Gastrocnemius medialis (tissue), 4 donors: ENCODE data around the gene SLC2A3. TPM values are rescaled to one million over a fixed set of nuclear protein-coding genes. Genes with fewer than 3 reads are reported as not detected.
A peak's percentile ranks its signal among the peaks of the same experiment; 100 is the strongest.
"Not testable (repeated sequence)": the region's sequence is repeated elsewhere in the genome, so short reads cannot be mapped to it uniquely, and the experiment has no call there.

Experiments used
- ATAC-seq, 2 donors: fragments of 150-250 bp; one replicate each; pipeline ENCODE4 v1.9.1; 2016
- DNase-seq, 2 donors: peaks; one replicate each; pipeline ENCODE4 v3.0.0-alpha.2; 2019
- H3K27ac ChIP-seq, 4 donors: fragments of 200-600 bp; sonication (generic); 1 replicate in 1 of 4; 2 replicates in 3 of 4; pipeline ENCODE4 v1.5.1; 2016 to 2018; ENCODE audit warnings: mild to moderate bottlenecking in 2 of 4, moderate library complexity in 1 of 4
- H3K27me3 ChIP-seq, 3 donors: fragments of 200-600 bp; sonication (generic) in 2 of 3; 1 replicate in 1 of 3; 2 replicates in 2 of 3; pipeline versions ENCODE4 v1.5.1 to v1.6.0; 2016 to 2019; ENCODE audit warnings: mild to moderate bottlenecking in 1 of 3, moderate library complexity in 1 of 3
- H3K36me3 ChIP-seq, 2 donors: fragments of 200-600 bp; sonication (generic) in 1 of 2; one replicate each; pipeline ENCODE4 v1.5.1; 2017 to 2018
- H3K4me1 ChIP-seq, 2 donors: fragments of 200-600 bp; sonication (generic) in 1 of 2; one replicate each; pipeline ENCODE4 v1.5.1; 2016 to 2017; ENCODE audit warnings: mild to moderate bottlenecking in 2 of 2
- H3K4me3 ChIP-seq, 4 donors: fragments of 200-600 bp; sonication (generic) in 3 of 4; 1 replicate in 1 of 4; 2 replicates in 3 of 4; pipeline ENCODE4 v1.5.1; 2016 to 2019; ENCODE audit warnings: mild to moderate bottlenecking in 2 of 4
- H3K9me3 ChIP-seq, 3 donors: fragments of 200-600 bp; sonication (generic) in 2 of 3; 1 replicate in 1 of 3; 2 replicates in 2 of 3; pipeline ENCODE4 v1.5.1; 2016 to 2019
- POLR2A ChIP-seq, 2 donors: fragments of 450-650 bp; IDR thresholded peaks; one replicate each; pipeline ENCODE4 v1.6.1; 2017; ENCODE audit warnings: antibody characterized with exemption in 2 of 2, mild to moderate bottlenecking in 2 of 2, moderate library complexity in 2 of 2
- in situ Hi-C, 4 donors: fragments of 200-750 bp; cut with MboI; loops; one replicate each; pipeline versions ENCODE4 v1.15.0 to v1.8.0; 2017; ENCODE audit warnings: low sequenced_read_pairs in 4 of 4
- intact Hi-C: fragments of 100-400 bp; cut with DNase I; formaldehyde crosslinking; loops from one replicate; pipeline ENCODE4 v1.15.1; 2023; ENCODE audit warnings: low total_unique reads
- total RNA-seq, 4 donors: library from RNA; depleted of rRNA; stranded (reverse); fragments of >200 nt; gene quantifications; one replicate each; pipeline versions ENCODE4 v1.1.0 to v1.2.3, GENCODE V29; 2016
- TF ChIP-seq, protein P1 (sequence below), 5 experiments: fragments of 450-650 bp in 3 of 5; fragments of 200-600 bp in 2 of 5; sonication (generic) in 2 of 5; IDR thresholded peaks in 4 of 5; conservative IDR thresholded peaks in 1 of 5; 1 replicate in 4 of 5; 2 replicates in 1 of 5; pipeline ENCODE4 v1.5.1; 2016 to 2019; ENCODE audit warnings: antibody characterized with exemption in 5 of 5, mild to moderate bottlenecking in 3 of 5, moderate library complexity in 3 of 5

The SLC2A3 gene
- total RNA-seq, 4 donors from 2014 or later: 19.3 to 27.2 (median 23.7) TPM

DNA sequence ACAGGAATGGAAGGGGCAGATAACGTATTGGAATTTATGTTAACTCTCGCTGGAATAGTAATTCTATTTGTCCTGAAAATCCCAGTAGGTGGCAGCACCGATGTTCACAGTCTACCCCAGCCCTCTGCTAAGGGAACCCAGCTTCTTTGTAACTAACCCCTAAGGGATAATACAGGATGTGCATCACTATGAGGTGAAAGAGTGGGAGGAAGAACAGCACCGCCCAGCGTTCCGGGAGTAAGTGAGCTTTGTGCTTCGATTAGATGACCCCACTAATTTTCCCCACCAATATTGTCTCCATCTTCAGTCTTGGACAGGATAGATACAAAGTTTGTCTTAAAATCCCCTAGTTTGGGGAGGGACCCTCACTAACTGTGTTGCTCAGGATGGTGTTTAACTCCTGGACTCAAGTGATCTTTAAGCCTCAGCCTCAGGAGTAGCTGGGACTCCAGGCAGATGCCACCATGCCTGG lies 2.7 kb downstream of the SLC2A3 start:
- intact Hi-C loops (loop anchor here (2.0 kb wide), 1 partner anchor 62 kb away; no protein-coding TSS in a partner anchor), in situ Hi-C loops (loop anchor here in 1 of 4 donors (10.0 kb wide), 1 partner anchor 62 kb away; no protein-coding TSS in a partner anchor)
- Histone ChIP-seq H3K27ac (peak overlapping the region; percentile 78 to 88 (median 84)), H3K4me1 (peaks cover 0 to 10% of the 10 kb centered on the region in 2 donors), H3K27me3 (peaks cover 0 to 6% (median 0%) of the 10 kb centered on the region in 3 donors), H3K36me3 (no peaks in the 10 kb centered on the region), H3K9me3 (no peaks in the 10 kb centered on the region), H3K4me3 (peak overlapping the region; percentile 55 to 73 (median 62))
- ATAC-seq: peak; percentile 82
- DNase-seq: peak; percentile 53 to 63
- TF ChIP-seq POLR2A (IDR thresholded peaks at IDR 0.05): peak; percentile 36 to 63
- TF ChIP-seq, protein P1, sequence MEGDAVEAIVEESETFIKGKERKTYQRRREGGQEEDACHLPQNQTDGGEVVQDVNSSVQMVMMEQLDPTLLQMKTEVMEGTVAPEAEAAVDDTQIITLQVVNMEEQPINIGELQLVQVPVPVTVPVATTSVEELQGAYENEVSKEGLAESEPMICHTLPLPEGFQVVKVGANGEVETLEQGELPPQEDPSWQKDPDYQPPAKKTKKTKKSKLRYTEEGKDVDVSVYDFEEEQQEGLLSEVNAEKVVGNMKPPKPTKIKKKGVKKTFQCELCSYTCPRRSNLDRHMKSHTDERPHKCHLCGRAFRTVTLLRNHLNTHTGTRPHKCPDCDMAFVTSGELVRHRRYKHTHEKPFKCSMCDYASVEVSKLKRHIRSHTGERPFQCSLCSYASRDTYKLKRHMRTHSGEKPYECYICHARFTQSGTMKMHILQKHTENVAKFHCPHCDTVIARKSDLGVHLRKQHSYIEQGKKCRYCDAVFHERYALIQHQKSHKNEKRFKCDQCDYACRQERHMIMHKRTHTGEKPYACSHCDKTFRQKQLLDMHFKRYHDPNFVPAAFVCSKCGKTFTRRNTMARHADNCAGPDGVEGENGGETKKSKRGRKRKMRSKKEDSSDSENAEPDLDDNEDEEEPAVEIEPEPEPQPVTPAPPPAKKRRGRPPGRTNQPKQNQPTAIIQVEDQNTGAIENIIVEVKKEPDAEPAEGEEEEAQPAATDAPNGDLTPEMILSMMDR (IDR thresholded peaks at IDR 0.05 in 4 of 5, conservative IDR thresholded peaks at IDR 0.05 in 1 of 5): peak; percentile 34 to 54 (median 47)

DNA sequence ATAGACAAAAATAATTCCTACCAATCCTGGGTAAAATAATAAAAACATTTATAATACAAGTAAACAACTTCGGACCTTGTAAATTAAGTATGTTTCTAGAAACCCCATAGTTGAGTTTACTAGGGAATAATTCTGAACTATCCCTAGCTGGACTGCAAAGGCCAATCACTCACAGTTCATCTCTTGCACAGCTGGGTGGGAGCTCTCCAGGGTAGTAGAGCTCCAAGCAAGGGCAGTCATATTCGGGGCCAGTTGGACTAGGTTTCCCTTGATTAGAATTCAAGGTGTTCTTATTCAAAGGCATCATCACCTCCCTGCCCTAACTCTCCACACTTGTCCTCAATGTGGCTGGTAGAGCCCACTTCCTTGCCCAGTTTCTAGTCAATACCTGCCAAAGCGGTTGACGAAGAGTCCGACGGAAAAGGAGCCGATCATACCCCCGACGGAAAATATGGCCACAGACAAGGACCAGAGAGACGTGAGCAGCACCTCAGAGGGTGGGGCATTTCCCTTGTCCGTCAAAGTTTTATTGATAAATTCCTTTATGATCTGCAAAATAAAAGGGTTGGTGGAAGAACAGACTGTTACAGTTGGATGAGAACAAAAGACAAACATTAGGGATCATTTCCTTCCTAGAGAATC lies 3.3 kb downstream of the SLC2A3 start:
- ATAC-seq, H3K27me3 ChIP-seq, H3K36me3 ChIP-seq, H3K9me3 ChIP-seq, DNase-seq: not testable (repeated sequence)
- Histone ChIP-seq H3K4me3 (peak overlapping the region in 2 of 4 donors; percentile 55 to 60), H3K4me1 (peaks cover 0 to 10% of the 10 kb centered on the region in 2 donors), H3K27ac (peak overlapping the region in 3 of 4 donors; percentile 78 to 88 (median 88))
- in situ Hi-C loops (loop anchor here in 1 of 4 donors (10.0 kb wide), 1 partner anchor 62 kb away; no protein-coding TSS in a partner anchor), intact Hi-C loops (loop anchor here (2.0 kb wide), 1 partner anchor 62 kb away; no protein-coding TSS in a partner anchor)

DNA sequence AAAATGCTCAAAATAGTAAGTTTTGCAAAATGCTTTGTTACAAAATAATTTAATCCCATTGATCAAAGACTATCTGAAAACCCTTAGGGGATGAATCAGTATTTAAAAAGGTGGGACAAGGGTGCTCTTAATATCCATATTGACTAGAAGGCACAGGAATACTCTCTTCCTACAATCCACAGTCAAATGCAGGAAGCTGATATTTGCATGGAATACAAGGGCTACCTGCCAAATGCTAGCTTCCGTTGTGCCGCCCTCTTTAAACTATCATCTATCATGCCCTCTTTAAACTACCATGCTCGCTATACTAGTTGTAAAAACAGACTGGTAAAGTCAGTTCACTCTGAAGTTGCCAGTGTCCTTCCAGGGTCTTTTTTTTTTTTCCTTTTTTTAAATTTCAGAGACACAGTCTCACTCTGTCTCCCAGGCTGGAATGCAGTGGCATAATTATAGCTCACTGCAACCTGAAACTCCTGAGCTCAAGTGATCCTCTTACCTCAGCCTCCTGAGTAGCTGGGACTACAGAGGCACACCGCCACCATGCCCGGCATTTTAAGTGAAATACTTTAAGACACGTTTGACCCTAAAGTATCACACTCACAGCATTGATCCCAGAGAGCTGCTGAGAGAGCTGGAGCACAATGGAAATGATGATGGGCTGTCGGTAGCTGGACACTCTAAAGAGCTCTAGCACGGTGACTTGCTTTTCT lies 6.7 kb downstream of the SLC2A3 start:
- Histone ChIP-seq H3K27me3 (peaks cover 0 to 3% (median 0%) of the 10 kb centered on the region in 3 donors), H3K4me3 (peak overlapping the region in 1 of 4 donors; percentile 27), H3K27ac (peak overlapping the region in 1 of 4 donors; percentile 30), H3K4me1 (peaks cover 0 to 7% of the 10 kb centered on the region in 2 donors), H3K9me3 (no peaks in the 10 kb centered on the region), H3K36me3 (peaks cover 0 to 10% of the 10 kb centered on the region in 2 donors)
- in situ Hi-C loops (no loop called here), intact Hi-C loops (no loop called here)
- TF ChIP-seq, protein P1 (IDR thresholded peaks at IDR 0.05 in 4 of 5, conservative IDR thresholded peaks at IDR 0.05 in 1 of 5): no peak
- no peak for TF ChIP-seq POLR2A (IDR thresholded peaks at IDR 0.05)
- DNase-seq (no peak), ATAC-seq (peak in 1 of 2 donors; percentile 21)

DNA sequence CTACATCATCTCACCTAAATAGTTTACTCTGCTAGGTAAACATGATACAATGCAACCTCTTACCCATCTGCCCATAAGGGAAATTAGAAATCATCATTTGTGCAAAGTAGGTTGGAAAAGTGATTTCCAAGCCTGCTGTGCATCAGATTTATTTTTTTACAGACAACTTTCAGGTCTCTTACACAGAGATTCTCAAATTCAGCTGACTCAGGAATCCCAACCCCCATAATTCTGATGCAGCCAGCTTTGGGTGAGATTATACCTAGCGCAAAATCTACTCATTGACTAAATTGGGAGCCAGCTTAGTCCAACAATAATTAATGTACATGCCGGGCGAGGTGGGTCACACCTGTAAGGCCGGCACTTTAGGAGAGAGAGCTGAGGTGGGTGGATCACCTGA lies 8.5 kb downstream of the SLC2A3 start:
- intact Hi-C loops (no loop called here), in situ Hi-C loops (no loop called here)
- no peak for ATAC-seq
- Histone ChIP-seq H3K27me3 (no peaks in the 10 kb centered on the region), H3K27ac (no peak overlapping the region), H3K4me3 (no peak overlapping the region), H3K4me1 (peaks cover 0 to 7% of the 10 kb centered on the region in 2 donors), H3K36me3 (peaks cover 0 to 10% of the 10 kb centered on the region in 2 donors), H3K9me3 (no peaks in the 10 kb centered on the region)
- TF ChIP-seq, protein P1 (IDR thresholded peaks at IDR 0.05 in 4 of 5, conservative IDR thresholded peaks at IDR 0.05 in 1 of 5): no peak
- no peak for TF ChIP-seq POLR2A (IDR thresholded peaks at IDR 0.05)
- DNase-seq: no peak

DNA sequence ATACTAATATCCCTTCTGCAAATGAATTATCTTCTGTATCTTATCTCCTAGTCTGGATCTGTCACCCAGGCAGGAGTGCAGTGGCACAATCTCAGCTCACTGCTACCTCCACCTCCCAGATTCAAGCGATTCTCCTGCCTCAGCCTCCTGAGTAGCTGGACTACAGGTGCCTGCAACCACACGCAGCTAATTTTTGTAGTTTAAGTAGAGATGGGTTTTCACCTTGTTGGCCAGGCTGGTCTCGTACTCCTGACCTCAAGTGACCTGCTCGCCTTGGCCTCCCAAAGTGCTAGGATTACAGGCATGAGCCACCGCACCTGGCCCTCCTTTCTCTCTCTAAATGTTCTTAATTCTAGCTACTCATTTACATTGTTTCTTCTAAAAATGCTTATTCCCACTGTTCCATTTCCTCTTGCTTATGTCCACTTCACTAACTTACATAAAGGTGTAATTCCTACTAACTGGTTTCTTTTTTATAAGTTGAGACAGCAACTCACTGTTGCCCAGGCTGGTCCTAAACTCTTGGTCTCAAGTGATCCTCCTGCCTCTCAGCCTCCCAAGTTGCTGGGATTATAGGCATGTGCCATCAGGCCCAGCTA lies 9.8 kb downstream of the SLC2A3 start:
- H3K27ac ChIP-seq, DNase-seq, in situ Hi-C loops, intact Hi-C loops, H3K4me1 ChIP-seq, H3K27me3 ChIP-seq, ATAC-seq, H3K9me3 ChIP-seq, H3K4me3 ChIP-seq: not testable (repeated sequence)
- H3K36me3 ChIP-seq: peaks cover 0 to 15% of the 10 kb centered on the region in 2 donors
